ENCODE measurements around the gene UGT3A2. TPM values are rescaled to one million over a fixed set of nuclear protein-coding genes. Genes with fewer than 3 reads are reported as not detected.

The UGT3A2 gene
- total RNA-seq, 1 experiment from 2014 or later: 13.7 TPM

GRCh38 chr5:36052538-36052937, 14.1 kb downstream of the UGT3A2 start:
- Histone ChIP-seq H2BK15ac (ENCODE audit: low read depth, low read length) (no peak overlapping the region), H3K23me2 (ENCODE audit: insufficient read length, low read depth, low read length, poor library complexity, severe bottlenecking) (no peaks in the 10 kb centered on the region), H3T11ph (ENCODE audit: low read length) (no peak overlapping the region), H3K4me2 (ENCODE audit: insufficient read depth, insufficient read length, low read length) (no peak overlapping the region), H4K91ac (ENCODE audit: insufficient read length, low read depth, low read length) (no peak overlapping the region), H4K20me1 (ENCODE audit: control insufficient read depth, insufficient read depth, insufficient read length) (no peaks in the 10 kb centered on the region), H2AK5ac (ENCODE audit: insufficient read length, low read length) (no peak overlapping the region), H4K5ac (ENCODE audit: insufficient read length, low read depth, low read length) (no peak overlapping the region), H3K9ac (ENCODE audit: extremely low read depth, insufficient read length, low read length) (no peak overlapping the region), H2BK12ac (ENCODE audit: insufficient read length, low read depth, low read length) (no peak overlapping the region), H2BK5ac (ENCODE audit: insufficient read length, low read length) (no peak overlapping the region), H3K27me3 (ENCODE audit: insufficient read depth, low read length) (no peaks in the 10 kb centered on the region), H3K79me2 (ENCODE audit: insufficient read depth, low read length) (no peaks in the 10 kb centered on the region), H3K9me3 (ENCODE audit: control insufficient read depth, low read depth, low read length) (no peaks in the 10 kb centered on the region), H3K23ac (ENCODE audit: insufficient read length, low read depth, low read length) (no peak overlapping the region), H3K4me1 (ENCODE audit: insufficient read depth, low read length) (no peaks in the 10 kb centered on the region), H3K56ac (ENCODE audit: insufficient read length, low read depth, low read length) (no peak overlapping the region), H4K8ac (replicated peaks; ENCODE audit: insufficient read length, low read depth, low read length) (no peak overlapping the region), H3K27ac (ENCODE audit: insufficient read length, low read depth, low read length) (no peak overlapping the region), H3K4ac (ENCODE audit: low read depth, low read length) (no peak overlapping the region), H2BK120ac (ENCODE audit: low read depth, low read length, poor library complexity, severe bottlenecking) (no peak overlapping the region), H2AFZ (ENCODE audit: low read length) (no peak overlapping the region), H3K18ac (ENCODE audit: insufficient read length, low read depth, low read length) (no peak overlapping the region), H3K79me1 (ENCODE audit: insufficient read depth, low read depth, low read length, poor library complexity, severe bottlenecking) (no peaks in the 10 kb centered on the region), H2BK20ac (ENCODE audit: low read depth, low read length, poor library complexity, severe bottlenecking) (no peak overlapping the region), H3K14ac (ENCODE audit: insufficient read depth, low read length) (no peak overlapping the region)
- H3K4me3 Mint-ChIP-seq: no peak overlapping the region
- no peak for DNase-seq
- peaks cover 3 to 9% (median 9%) of the 10 kb centered on the region in 3 experiments; a peak in 4 of 7 replicates for H3K36me3 Mint-ChIP-seq (ENCODE audit: insufficient read depth in 1 of 3, low read depth in 3 of 3)
- no peaks in the 10 kb centered on the region for H3K9me3 Mint-ChIP-seq
- TF ChIP-seq CTCF (conservative IDR thresholded peaks at IDR 0.05): no peak
- no peak overlapping the region; a peak in 1 of 7 replicates for H3K27ac Mint-ChIP-seq
- no peaks in the 10 kb centered on the region for H3K27me3 Mint-ChIP-seq (ENCODE audit: low read depth)
- no peaks in the 10 kb centered on the region for H3K4me1 Mint-ChIP-seq

Measured in H9 (cell line).